WTC11 (cell line): ENCODE data around the gene LRRFIP1.

Experiments
- ATF2 ChIP-seq: sonication (generic); formaldehyde crosslinking; IDR thresholded peaks from 2 replicates; pipeline ENCODE4 v1.8.1; 2022; ENCODE audit warnings: low read depth, missing genetic modification reagents, borderline replicate concordance
- CTCF ChIP-seq: fragments of 200-600 bp; IDR thresholded peaks from 2 replicates; pipeline ENCODE4 v1.8.0; 2022; ENCODE audit warnings: antibody characterized with exemption
- E2F5 ChIP-seq: sonication (generic); formaldehyde crosslinking; IDR thresholded peaks from 2 replicates; pipeline ENCODE4 v1.8.1; 2022; ENCODE audit warnings: mild to moderate bottlenecking, moderate library complexity, missing genetic modification reagents
- MYBL2 ChIP-seq: sonication (generic); formaldehyde crosslinking; IDR thresholded peaks from 2 replicates; pipeline ENCODE4 v1.8.1; 2023; ENCODE audit warnings: mild to moderate bottlenecking, moderate library complexity, missing genetic modification reagents
- NR2C2 ChIP-seq: sonication (generic); formaldehyde crosslinking; IDR thresholded peaks from 2 replicates; pipeline ENCODE4 v1.8.0; 2022; ENCODE audit warnings: mild to moderate bottlenecking, missing genetic modification reagents
- NR3C1 ChIP-seq: sonication (generic); formaldehyde crosslinking; conservative IDR thresholded peaks from 2 replicates; pipeline ENCODE4 v1.8.1; 2023; ENCODE audit warnings: low read depth, mild to moderate bottlenecking, missing genetic modification reagents
- TEAD1 ChIP-seq: sonication (generic); formaldehyde crosslinking; IDR thresholded peaks from 2 replicates; pipeline ENCODE4 v1.8.0; 2022; ENCODE audit warnings: mild to moderate bottlenecking, missing genetic modification reagents
- USF2 ChIP-seq: sonication (generic); formaldehyde crosslinking; IDR thresholded peaks from 2 replicates; pipeline ENCODE4 v1.8.1; 2023; ENCODE audit warnings: mild to moderate bottlenecking, missing genetic modification reagents, moderate library complexity

- no peak for TF ChIP-seq CTCF
- no peak for TF ChIP-seq USF2 (CRISPR knock-in tag)
- TF ChIP-seq E2F5 (CRISPR knock-in tag) = no peak
- TF ChIP-seq TEAD1 (CRISPR knock-in tag) = no peak
- TF ChIP-seq MYBL2 (CRISPR knock-in tag) = no peak
- no peak for TF ChIP-seq NR3C1 (CRISPR knock-in tag)
- TF ChIP-seq ATF2 (CRISPR knock-in tag) = no peak
- TF ChIP-seq NR2C2 (CRISPR knock-in tag) = no peak
Observed at GRCh38 chr2:237726401-237726830, 99.0 kb downstream of the LRRFIP1 start.
